Measurements from ENCODE around the gene USP9X.
A peak's percentile ranks its signal among the peaks of the same experiment; 100 is the strongest.
"Not testable (repeated sequence)": the region's sequence is repeated elsewhere in the genome, so short reads cannot be mapped to it uniquely, and the experiment has no call there.

Gene USP9X, protein sequence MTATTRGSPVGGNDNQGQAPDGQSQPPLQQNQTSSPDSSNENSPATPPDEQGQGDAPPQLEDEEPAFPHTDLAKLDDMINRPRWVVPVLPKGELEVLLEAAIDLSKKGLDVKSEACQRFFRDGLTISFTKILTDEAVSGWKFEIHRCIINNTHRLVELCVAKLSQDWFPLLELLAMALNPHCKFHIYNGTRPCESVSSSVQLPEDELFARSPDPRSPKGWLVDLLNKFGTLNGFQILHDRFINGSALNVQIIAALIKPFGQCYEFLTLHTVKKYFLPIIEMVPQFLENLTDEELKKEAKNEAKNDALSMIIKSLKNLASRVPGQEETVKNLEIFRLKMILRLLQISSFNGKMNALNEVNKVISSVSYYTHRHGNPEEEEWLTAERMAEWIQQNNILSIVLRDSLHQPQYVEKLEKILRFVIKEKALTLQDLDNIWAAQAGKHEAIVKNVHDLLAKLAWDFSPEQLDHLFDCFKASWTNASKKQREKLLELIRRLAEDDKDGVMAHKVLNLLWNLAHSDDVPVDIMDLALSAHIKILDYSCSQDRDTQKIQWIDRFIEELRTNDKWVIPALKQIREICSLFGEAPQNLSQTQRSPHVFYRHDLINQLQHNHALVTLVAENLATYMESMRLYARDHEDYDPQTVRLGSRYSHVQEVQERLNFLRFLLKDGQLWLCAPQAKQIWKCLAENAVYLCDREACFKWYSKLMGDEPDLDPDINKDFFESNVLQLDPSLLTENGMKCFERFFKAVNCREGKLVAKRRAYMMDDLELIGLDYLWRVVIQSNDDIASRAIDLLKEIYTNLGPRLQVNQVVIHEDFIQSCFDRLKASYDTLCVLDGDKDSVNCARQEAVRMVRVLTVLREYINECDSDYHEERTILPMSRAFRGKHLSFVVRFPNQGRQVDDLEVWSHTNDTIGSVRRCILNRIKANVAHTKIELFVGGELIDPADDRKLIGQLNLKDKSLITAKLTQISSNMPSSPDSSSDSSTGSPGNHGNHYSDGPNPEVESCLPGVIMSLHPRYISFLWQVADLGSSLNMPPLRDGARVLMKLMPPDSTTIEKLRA (N-terminal part only)

DNA sequence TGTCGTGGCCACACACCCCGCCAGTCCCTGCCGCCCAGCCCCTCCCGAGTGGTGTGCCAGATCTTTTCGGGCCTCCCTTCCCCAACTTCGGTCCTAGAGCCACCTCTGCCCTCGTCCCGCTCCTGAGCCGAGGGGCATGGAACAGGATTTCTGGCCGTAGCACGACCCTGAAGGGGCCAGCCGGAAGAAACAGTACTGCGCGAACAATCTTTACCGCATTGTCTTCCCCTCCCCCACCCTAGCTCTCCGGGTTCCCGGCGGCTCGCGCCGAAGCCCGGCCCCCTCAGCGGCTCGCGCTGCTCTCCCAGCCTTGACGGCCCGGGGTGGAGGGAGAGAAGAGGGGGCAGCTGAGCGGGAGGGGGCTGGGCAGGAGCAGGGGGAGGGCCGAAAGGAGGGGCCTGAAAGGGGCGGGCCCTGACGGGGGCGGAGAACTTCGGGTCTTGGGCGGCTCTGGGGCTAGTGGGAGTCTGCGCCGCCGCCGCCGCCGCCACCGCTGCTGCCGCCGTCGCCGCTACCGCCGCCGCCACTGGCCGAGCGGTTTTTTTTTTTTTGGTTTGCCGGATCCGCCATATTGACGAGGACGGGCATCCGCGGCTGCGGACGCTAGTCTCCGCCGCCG is at the start of gene USP9X:
Gene USP9X, plus strand, starts transcription at position 553 of the 619 bp plus-strand sequence. CDS start 38,184 bp downstream, outside the sequence.
- peak; percentile 66 to 70 for ATAC-seq

DNA sequence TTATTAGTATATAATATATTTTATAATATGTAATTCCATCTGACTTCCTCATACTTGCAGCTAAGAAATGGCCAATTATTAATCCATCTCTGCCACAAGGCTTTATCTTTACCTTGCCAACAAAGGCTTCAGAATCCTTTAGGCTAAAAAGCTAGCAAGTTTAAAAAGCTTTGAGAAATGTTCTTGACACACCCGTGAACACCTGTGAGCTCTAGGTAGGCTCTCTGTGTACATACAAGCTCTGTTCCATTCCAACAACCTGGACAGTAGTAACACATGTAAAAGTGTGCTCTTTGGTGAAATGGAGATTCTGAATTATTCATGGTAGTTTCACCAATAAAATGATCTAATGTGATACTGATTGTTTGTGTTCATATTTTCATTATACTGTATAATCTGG is 49.7 kb upstream of the USP9X start:
- ATAC-seq: no peak

DNA sequence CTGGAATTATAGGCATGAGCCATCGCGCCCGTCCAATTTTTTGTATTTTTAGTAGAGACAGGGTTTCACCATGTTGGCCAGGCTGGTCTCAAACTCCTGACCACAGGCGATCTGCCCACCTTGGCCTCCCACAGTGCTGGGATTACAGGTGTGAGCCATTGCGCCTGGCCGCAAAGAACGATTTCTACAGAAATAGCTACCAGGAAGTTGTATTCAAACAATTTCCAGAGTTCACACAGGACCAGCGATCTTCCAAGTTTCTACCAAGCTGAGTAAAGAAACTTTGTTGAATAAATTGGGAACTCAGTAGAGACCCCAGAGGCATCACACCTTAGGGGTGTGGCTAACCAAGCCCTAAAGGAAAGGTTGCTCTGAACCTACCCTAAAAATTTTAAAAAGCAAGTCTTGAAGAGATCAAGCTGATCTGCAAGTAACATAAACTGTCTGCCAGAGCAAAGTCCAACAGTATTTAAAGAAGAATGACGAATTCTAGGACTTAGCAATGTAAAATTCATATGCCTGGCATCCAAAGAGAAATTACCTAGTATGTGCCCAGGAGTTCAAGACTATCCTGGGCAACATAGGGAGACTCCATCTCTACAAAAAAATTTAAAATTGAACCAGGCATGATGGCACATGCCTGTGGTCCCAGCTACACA is 48.4 kb upstream of the USP9X start:
- no peak for ATAC-seq

DNA sequence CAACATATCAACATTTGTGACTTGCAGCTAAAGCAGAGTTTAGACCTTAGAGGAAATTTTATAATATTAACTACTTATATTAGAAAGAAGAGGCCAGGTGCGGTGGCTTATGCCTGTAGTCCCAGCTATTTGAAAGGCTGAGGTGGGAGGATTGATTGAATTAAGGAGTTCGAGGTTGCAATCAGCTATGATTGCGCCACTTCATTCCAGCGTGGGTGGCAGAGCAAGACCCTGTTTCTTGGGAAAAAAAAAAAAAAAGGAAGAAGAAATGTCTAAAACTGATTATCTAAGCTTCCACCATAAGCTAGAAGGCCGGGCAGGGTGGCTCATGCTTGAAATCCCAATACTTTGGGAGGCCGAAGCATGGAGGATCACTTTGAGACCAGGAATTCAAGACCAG is 42.0 kb upstream of the USP9X start:
- no peak for ATAC-seq

DNA sequence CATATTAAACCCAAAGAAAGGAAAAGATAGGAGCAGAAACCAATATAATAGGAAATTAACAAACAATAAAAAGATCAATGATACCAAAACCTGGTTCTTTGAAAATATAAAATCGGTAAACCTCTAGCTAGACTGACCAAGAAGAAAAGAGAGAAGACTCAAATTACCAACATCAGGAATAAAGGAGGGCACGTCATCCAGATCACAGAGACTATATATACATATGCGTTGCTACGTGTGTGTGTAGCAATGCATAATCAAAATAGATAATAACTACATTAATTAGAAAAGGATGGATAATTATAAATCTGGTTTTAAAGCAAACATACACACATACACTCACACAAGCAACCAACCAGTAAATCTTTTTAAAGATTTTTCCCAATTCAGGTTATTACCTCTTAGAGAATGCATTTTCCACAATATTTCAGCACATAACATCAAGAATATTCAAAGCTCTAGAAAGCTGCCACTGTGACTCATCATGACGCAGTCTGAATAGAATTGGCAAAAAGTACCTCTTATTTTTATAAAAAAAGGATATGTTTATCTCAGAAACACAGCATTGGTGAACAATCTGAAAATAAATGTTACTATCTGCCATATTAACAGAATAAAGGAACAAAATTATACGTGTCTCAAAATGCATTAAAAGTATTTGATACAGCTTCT is 41.4 kb upstream of the USP9X start:
- ATAC-seq: no peak

DNA sequence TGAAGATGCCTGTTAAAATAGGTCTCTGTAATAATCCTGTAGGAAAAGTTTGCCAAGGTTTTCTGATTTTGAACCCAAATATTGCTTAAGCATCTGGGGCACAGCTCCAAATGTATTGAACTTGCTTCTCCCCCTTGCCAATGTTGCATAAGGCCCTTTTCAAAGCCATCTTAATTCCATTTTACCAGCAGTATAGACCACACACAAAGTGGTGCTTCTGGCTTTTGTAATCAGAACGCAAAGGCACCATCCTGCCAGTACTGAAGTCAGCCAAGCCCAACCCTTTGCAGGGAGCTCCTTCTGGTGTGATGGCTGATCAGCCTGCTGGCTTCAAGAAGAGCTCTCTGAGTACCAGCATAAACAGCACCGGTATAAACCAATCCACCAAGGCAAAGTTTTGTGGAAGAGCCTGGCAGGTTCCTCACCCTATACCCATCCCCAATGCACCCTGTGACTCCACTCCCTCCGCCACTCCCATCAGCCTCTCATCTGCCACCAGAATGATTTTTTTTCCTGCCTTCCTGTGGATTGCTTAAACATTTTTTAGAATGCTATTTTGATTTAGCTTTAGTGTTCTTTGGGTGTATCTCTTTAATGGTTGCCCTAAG is 39.2 kb upstream of the USP9X start:
- ATAC-seq: no peak

DNA sequence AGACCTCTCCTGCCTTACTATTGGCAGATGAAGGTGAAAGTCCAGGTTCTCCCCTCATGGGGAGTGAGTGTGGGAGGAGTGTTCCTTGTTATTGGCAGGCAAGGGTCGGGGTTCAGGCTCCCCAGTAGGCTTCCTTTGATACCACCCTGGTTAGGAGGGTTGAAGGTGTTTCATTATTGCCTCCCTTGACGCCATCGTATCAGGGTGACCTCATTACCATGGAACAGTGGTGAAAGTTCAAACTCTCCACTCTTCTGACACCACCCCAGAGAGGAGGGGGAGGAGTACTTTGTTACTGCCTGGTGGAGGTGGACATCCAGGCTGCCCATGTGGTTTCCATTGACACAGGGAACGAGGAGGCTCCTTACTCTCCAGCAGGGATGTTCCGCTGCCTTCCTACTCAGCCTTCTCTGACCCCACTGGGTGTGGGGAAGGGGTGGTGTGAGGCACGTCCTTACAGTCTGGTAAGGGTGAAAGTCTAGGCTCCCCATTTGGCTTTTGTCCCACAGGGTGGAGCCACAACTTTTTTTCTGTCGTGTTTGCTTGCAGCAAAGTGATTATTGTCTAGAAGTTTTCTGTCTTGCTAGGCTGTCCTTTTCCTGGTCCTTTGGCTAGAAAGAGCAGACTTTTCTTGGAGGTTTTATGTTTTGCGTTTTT is 37.2 kb upstream of the USP9X start:
- no peak for ATAC-seq

DNA sequence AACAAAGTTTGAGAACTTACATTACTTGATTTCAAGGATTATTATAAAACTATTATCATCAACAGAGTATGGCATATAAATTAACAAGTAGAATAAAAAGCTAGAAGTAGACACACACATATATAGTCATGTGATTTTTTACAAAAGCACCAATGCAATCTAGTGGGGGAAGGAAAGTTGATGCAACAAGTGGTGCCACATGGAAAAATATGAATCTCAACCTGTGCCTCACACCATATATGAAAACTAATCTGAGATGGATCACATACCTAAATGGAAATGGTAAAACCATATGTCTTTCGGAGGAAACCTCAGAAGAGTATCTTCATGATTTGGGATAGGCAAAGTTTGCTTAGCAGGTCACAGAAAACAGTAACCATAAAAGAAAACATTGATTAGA is 34.9 kb upstream of the USP9X start:
- ATAC-seq: no peak

DNA sequence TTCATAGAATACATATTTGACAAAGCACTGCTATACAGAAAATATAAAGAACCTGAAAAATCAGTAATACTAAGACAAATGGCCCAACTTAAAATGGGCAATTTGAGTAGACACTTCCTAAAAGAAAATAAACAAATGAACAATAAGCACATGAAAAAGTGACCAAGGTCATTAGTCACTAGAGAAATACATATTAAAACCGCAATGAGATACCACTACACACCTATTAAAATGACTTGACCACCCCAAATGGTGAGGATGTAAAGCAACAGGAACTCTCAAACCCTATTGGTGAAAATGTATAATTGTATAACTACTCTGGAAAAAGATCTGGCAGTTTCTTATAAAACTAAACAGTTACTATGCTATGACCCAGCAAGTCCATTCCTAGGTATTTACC is 34.0 kb upstream of the USP9X start:
- no peak for ATAC-seq

DNA sequence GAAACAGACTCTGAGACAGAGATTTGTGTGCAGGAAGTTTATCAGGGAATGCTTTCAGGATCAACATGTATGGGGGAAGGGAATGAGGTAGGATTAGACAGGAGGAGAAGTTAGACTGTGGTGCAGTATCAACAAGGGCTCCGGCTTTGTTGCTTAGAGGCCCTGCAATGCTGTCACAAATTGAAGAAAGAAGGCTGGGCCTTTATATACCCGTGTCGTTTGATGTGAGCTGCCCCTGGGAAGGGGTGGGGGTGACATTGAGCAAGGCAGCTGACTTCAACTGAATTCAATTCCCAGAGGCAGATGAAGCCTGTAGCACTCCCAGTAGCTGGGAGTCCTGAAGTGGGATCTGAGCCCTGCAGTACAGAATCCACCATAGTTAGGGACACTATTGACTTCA is 29.5 kb upstream of the USP9X start:
- no peak for ATAC-seq

DNA sequence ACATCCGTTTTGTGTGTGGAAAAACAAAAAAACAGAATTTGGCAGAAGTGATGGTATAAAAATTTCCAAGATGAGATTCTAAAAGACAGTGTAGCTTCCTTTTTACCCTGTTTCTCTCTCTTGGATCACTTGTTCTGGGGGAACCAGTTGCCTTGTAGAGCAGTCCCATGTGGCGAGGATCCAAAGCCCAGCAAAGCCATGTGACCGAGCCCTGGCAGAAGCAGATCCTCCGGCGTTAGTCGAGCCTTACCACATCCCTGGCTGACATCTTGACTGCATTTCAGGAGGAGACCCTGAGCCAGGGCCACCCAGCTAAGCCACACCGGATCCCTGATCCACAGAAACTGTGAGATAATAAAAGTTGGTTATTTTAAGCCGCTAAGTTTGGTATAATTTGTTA is 22.0 kb upstream of the USP9X start:
- ATAC-seq: not testable (repeated sequence)

DNA sequence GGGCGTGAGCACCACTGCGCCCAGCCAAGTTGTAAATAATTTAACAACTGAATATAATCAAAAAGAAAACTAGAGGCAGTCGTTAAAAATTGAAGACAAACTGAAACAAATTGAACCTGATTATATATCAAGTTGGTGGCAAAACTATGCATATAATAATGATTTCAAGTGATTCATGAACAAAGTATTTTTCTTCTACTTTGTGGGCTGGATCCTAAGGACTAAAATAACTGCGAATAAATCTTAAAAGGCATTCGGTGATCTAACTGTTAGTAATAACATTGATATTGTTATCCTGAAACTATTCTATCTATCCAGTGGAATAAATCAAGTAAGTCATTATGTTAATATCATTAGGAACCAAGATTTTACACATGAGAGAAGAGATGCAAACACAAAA is 21.2 kb upstream of the USP9X start:
- ATAC-seq: no peak

DNA sequence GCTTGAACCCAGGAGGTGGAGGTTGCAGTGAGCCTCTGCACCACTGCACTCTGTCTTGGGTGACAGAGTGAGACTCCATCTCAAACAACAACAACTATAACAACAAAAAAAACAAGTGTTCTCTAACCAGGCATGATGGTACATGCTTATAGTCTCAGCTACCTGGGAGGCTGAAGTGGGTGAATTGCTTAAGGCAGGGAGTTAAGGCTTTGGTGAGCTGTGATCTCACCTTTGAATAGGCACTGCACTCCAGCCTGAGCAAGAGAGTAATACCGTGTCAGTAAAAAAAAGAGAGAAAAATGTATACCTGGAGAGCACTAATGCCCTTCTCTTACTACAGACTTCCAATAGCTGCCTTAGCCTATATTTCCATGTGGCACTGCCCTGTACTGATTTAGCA is 18.9 kb upstream of the USP9X start:
- no peak for ATAC-seq

DNA sequence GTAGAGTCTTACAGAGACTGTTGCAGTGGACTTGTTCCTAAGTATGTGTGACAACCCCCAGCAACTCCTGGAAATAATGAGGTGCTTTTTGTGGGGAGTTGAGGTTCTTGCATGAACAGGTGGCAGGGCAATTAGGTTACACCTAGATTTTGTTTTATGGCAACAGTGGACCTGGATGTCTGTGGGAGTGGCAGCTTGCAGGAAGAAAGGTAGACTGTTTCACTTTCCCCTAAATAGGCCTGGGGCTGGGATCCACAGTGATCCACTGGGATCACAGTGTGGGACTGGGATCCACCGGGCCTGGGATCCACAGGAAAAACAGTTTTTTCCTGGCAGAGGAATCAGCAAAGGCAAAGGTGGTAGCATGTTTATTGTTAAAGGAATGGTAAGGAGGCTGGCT is 18.3 kb upstream of the USP9X start:
- ATAC-seq: no peak

DNA sequence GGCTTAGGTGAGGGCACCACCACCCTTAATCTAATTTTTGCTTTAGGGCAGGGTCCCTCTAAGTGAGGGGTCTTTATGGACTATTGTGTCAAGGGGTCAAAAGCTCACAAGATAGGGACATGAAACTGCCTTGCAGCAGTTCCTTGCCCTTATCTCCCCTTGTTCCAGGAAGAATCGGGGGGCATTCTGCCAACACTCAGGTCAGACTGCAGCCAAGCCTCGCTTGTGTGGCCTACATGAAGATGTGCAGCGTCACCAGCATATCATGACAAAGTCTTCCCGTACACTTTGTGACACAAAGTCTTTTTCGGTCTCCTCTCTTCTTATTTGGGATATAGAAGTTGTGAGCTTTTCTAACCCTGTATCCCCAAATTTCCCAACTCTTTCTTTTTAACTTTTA is 17.5 kb upstream of the USP9X start:
- no peak for ATAC-seq

DNA sequence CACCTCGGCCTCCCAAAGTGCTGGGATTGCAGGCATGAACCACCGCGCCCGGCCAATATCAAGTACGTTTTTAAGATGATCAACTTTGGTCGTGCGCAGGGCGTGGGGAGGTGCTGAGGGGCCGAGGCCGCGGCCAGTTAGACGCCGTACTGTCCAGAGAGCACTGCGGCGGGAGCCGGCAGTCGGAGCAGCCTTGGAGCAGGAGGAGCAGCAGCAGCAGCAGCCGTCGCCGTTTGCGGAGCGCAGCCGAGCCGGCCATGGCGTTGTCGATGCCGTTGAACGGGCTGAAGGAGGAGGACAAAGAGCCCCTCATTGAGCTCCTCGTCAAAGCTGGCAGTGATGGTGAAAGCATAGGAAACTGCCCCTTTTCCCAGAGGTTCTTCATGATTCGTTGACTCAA is 8.5 kb upstream of the USP9X start:
- ATAC-seq: no peak

DNA sequence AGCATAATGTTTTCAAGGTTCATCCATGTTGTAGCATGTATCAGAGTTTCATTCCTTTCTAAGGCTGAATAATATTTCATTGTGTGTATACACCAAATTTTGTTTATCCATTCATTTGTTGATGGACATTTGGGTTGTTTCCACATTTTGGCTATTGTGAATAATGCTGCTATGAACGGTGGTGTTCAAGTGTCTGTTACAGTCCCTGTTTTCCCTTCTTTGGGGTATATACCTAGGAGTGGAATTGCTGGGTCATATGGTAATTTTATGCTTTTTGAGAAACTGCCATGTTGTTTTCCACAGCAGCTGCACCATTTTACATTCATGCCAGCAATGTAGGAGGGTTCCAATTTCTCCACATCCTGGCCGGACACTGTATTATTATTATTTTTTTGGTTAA is 3.4 kb upstream of the USP9X start:
- ATAC-seq: no peak

DNA sequence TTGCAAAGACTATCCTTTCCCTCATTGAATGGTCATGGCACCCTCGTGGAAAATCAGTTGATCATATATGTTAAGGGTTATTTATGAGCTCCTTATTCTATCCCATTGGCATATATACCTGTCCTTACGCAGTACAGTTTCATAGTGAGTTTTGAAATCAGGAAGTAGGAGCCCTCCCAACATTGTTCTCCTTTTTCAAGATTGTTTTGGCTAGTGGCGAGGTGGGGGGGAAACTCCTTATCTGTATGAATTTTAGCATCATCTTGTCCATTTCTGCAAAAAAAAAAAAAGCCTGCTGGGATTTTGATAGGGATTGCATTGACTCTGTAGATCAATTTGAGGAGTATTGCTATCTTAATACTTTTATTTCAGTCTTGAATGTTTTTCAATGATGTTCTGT is 2.5 kb upstream of the USP9X start:
- no peak for ATAC-seq

DNA sequence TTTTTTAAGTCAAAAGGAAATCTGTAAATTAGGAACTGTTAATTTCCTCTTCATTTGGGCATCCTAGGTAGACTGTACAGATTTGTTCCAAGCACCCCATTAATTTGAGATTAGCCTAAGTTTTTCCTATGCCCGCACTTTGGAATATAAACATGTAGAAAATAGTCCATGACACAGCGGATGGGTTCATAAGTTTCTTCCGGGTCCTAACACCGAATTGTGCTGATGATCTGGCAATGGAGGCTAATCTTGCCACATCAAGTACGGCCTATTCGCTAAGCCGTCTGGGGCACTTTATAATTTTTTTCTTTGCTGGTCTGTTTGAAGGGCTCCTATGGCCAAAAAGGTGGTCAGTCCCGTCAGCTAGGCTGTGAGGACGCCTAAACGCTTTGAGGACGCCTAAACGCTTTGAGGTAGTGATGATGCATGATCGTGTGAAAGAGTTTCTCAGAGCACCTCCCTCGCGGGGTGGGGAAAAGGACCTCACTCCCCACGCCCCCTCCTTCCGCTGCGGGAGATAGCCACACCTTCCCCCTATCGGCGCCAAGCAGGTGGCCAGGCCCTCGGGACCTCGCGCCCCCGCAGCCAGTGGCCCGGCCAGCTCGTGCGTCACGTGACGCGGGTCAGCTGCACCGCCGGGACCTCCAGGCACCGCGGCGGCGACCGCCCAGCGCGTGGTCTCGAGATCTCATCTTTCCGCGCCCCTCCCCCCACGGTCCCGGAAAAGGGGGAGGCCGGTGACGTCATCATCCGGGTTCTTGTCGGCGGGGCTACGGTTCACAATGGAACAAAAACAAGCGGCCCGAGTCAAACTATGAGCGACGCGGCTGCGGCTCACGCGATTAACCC is 977 bp upstream of the USP9X start:
- peak; percentile 67 to 68 for ATAC-seq

DNA sequence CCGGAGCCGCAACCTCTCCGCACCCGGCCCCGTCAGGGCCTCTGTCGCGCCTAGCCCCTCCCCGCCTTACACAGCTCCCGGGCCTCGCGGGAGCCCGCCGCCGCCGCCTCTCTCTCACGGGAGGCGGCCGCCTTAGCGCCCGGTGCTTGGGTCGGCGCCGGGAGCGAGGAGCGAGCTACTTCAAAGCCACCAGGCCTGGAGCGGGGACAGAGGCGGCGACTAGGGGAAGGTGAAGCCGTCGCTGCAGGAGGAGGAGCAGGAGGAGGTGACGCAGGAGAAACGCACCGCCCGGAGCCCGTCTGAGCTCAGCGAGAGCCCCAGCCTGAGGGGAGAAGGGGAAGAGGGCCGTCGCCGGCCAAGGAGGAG is 250 bp downstream of the USP9X start:
- ATAC-seq: peak; percentile 18 to 27
